Measurements from ENCODE around the gene EFCAB6. TPM values are rescaled to one million over a fixed set of nuclear protein-coding genes. Genes with fewer than 3 reads are reported as not detected.

Gene EFCAB6
- total RNA-seq, 4 donors from 2014 or later = 0.68 to 3.7 (median 0.80) TPM; not detected in 1

GRCh38 chr22:43510281-43511070, 301.6 kb downstream of the EFCAB6 start:
- intact Hi-C loops (cut with DNase I; ENCODE audit: low total_unique reads) = no loop called here
- DNase-seq = no peak
- H3K4me1 ChIP-seq = no peaks in the 10 kb centered on the region
- 76% methylated on average over 8 of the region's 9 CpGs; no CpG with 5 or more reads in 1 of the 2 donors for WGBS, 2 donors (ENCODE audit: low coverage in 1 of 2)
- H3K36me3 ChIP-seq = no peaks in the 10 kb centered on the region
- H3K4me3 ChIP-seq = no peak overlapping the region
- H3K27ac ChIP-seq = no peak overlapping the region
- no peaks in the 10 kb centered on the region for H3K9me3 ChIP-seq
- no peak for TF ChIP-seq POLR2AphosphoS5 (IDR thresholded peaks at IDR 0.05)
- TF ChIP-seq POLR2A (IDR thresholded peaks at IDR 0.05) = no peak
- TF ChIP-seq EP300 (IDR thresholded peaks at IDR 0.05; ENCODE audit: low read depth) = no peak
- TF ChIP-seq, protein P1, sequence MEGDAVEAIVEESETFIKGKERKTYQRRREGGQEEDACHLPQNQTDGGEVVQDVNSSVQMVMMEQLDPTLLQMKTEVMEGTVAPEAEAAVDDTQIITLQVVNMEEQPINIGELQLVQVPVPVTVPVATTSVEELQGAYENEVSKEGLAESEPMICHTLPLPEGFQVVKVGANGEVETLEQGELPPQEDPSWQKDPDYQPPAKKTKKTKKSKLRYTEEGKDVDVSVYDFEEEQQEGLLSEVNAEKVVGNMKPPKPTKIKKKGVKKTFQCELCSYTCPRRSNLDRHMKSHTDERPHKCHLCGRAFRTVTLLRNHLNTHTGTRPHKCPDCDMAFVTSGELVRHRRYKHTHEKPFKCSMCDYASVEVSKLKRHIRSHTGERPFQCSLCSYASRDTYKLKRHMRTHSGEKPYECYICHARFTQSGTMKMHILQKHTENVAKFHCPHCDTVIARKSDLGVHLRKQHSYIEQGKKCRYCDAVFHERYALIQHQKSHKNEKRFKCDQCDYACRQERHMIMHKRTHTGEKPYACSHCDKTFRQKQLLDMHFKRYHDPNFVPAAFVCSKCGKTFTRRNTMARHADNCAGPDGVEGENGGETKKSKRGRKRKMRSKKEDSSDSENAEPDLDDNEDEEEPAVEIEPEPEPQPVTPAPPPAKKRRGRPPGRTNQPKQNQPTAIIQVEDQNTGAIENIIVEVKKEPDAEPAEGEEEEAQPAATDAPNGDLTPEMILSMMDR (IDR thresholded peaks at IDR 0.05) = no peak
- H3K27me3 ChIP-seq = no peaks in the 10 kb centered on the region
- in situ Hi-C loops (cut with MboI; ENCODE audit: low pct_ligation_motif_present in 1 of 4, low pct_unique_long_range_greater_than_20kb in 1 of 4, low sequenced_read_pairs in 3 of 4) = no loop called here

GRCh38 chr22:43509337-43509736, 302.8 kb downstream of the EFCAB6 start:
- Histone ChIP-seq H3K27me3 (no peaks in the 10 kb centered on the region), H3K36me3 (no peaks in the 10 kb centered on the region), H3K4me3 (no peak overlapping the region), H3K4me1 (no peaks in the 10 kb centered on the region), H3K9me3 (no peaks in the 10 kb centered on the region), H3K27ac (no peak overlapping the region)
- intact Hi-C loops (cut with DNase I; ENCODE audit: low total_unique reads) (no loop called here), in situ Hi-C loops (cut with MboI; ENCODE audit: low pct_ligation_motif_present in 1 of 4, low pct_unique_long_range_greater_than_20kb in 1 of 4, low sequenced_read_pairs in 3 of 4) (no loop called here)
- 85 to 88% methylated on average over 2 of the region's 2 CpGs for WGBS, 2 donors (ENCODE audit: low coverage in 1 of 2)
- DNase-seq = no peak
- TF ChIP-seq POLR2AphosphoS5 (IDR thresholded peaks at IDR 0.05) (no peak), POLR2A (IDR thresholded peaks at IDR 0.05) (no peak), EP300 (IDR thresholded peaks at IDR 0.05; ENCODE audit: low read depth) (no peak)
- TF ChIP-seq, protein P1 (IDR thresholded peaks at IDR 0.05) = no peak

- no peak for TF ChIP-seq EP300 (IDR thresholded peaks at IDR 0.05; ENCODE audit: low read depth)
- no peak for TF ChIP-seq POLR2A (IDR thresholded peaks at IDR 0.05)
- TF ChIP-seq, protein P1 (IDR thresholded peaks at IDR 0.05) = no peak
- no peak for TF ChIP-seq POLR2AphosphoS5 (IDR thresholded peaks at IDR 0.05)
- intact Hi-C loops (cut with DNase I; ENCODE audit: low total_unique reads) (no loop called here), in situ Hi-C loops (cut with MboI; ENCODE audit: low pct_ligation_motif_present in 1 of 4, low pct_unique_long_range_greater_than_20kb in 1 of 4, low sequenced_read_pairs in 3 of 4) (no loop called here)
- no peak overlapping the region for H3K27ac ChIP-seq
- no peaks in the 10 kb centered on the region for H3K36me3 ChIP-seq
- DNase-seq = no peak
- no peaks in the 10 kb centered on the region for H3K27me3 ChIP-seq
- no peaks in the 10 kb centered on the region for H3K4me1 ChIP-seq
- H3K9me3 ChIP-seq = no peaks in the 10 kb centered on the region
- H3K4me3 ChIP-seq = no peak overlapping the region
Measured at GRCh38 chr22:43508489-43508888, 303.6 kb downstream of the EFCAB6 start.

DNA sequence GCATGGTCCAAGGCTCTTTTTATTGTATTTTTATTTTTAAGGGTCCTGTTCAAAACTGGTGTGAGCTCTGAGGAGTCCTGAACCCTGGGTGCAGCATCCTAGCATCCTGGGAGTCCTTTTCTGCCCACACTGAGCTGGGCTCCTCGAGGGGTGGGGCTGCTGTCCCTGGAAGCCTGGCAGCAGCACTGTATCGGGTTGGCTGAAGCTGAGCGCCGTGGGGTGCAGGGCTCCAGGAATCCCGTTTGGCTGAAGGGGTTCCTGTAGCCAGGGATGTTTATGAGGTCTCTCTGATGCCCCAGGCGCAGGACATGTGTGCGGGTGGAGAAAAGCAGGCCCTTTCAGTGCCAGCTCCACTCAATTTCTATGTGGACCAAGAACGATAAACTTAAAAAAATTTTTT, 304.9 kb downstream of the EFCAB6 start:
- no peak overlapping the region for H3K4me3 ChIP-seq
- H3K4me1 ChIP-seq = no peaks in the 10 kb centered on the region
- no peaks in the 10 kb centered on the region for H3K9me3 ChIP-seq
- no peak overlapping the region for H3K27ac ChIP-seq
- no peaks in the 10 kb centered on the region for H3K36me3 ChIP-seq
- intact Hi-C loops (cut with DNase I; ENCODE audit: low total_unique reads) (no loop called here), in situ Hi-C loops (cut with MboI; ENCODE audit: low pct_ligation_motif_present in 1 of 4, low pct_unique_long_range_greater_than_20kb in 1 of 4, low sequenced_read_pairs in 3 of 4) (no loop called here)
- 59 to 100% methylated on average over 1 to 8 of the region's 8 CpGs for WGBS, 2 donors (ENCODE audit: low coverage in 1 of 2)
- no peaks in the 10 kb centered on the region for H3K27me3 ChIP-seq
- TF ChIP-seq POLR2A (IDR thresholded peaks at IDR 0.05) (no peak), POLR2AphosphoS5 (IDR thresholded peaks at IDR 0.05) (no peak), EP300 (IDR thresholded peaks at IDR 0.05; ENCODE audit: low read depth) (no peak)
- TF ChIP-seq, protein P1 (IDR thresholded peaks at IDR 0.05) = no peak
- no peak for DNase-seq

All from transverse colon (tissue), 4 donors.